ENCODE results near the gene ZBTB37. TPM values are rescaled to one million over a fixed set of nuclear protein-coding genes. Genes with fewer than 3 reads are reported as not detected.

The ZBTB37 gene, protein sequence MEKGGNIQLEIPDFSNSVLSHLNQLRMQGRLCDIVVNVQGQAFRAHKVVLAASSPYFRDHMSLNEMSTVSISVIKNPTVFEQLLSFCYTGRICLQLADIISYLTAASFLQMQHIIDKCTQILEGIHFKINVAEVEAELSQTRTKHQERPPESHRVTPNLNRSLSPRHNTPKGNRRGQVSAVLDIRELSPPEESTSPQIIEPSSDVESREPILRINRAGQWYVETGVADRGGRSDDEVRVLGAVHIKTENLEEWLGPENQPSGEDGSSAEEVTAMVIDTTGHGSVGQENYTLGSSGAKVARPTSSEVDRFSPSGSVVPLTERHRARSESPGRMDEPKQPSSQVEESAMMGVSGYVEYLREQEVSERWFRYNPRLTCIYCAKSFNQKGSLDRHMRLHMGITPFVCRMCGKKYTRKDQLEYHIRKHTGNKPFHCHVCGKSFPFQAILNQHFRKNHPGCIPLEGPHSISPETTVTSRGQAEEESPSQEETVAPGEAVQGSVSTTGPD
- total RNA-seq (ENCODE audit: unreplicated experiment): 11.7 TPM
- long read RNA-seq, partial matches to known transcripts: 0 of 4 reads
- long read RNA-seq, other reads (novel, unspliced or antisense): 4 of 4 reads

- TF ChIP-seq CTCF (IDR thresholded peaks at IDR 0.05; ENCODE audit: partially characterized antibody, unreplicated experiment): no peak
- peak within 1 kb of the TSS; percentile 98 for H3K4me3 Mint-ChIP-seq (ENCODE audit: unreplicated experiment)
- H3K9me3 Mint-ChIP-seq (ENCODE audit: unreplicated experiment): peaks cover 12% of the 10 kb centered on the region
- peak; percentile 87 for DNase-seq
- peaks cover 7% of the 10 kb centered on the region for H3K27me3 Mint-ChIP-seq (ENCODE audit: unreplicated experiment)
- H3K36me3 Mint-ChIP-seq (ENCODE audit: unreplicated experiment): peaks cover 4% of the 10 kb centered on the region
- peak within 1 kb of the TSS; percentile 99 for H3K27ac Mint-ChIP-seq (ENCODE audit: unreplicated experiment)
- peaks cover 18% of the 10 kb centered on the region for H3K4me1 Mint-ChIP-seq (ENCODE audit: low read depth, unreplicated experiment)
Observed at GRCh38 chr1:173868266-173869020, at the start of gene ZBTB37. Gene ZBTB37 (plus strand): TSS chr1:173868380. CDS start chr1:173870226, 1,846 bp downstream.

DNA sequence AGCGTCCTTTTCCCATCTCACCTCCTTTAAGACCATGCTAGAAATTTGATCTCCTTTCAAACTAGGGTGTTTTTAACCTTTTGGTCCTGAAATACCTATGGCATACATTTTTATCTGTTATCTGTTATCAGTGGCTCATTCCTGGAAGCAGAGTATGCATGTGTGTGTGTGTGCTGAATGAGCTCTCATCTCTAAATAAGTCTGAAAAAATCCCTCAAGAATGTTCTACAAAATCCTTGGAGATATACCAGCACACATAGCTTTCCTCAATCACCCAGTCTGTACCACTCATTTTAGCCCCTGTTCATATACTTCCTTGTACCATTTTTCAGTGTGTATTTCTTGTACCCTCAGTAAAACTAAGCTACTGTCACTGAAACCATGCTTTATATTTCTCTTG, 49.7 kb upstream of the ZBTB37 start:
- Mint-ChIP-seq H3K9me3 (ENCODE audit: unreplicated experiment) (peaks cover 5% of the 10 kb centered on the region), H3K27ac (ENCODE audit: unreplicated experiment) (no peak overlapping the region), H3K4me3 (ENCODE audit: unreplicated experiment) (no peak overlapping the region), H3K4me1 (ENCODE audit: low read depth, unreplicated experiment) (peaks cover 11% of the 10 kb centered on the region), H3K27me3 (ENCODE audit: unreplicated experiment) (no peaks in the 10 kb centered on the region), H3K36me3 (ENCODE audit: unreplicated experiment) (no peaks in the 10 kb centered on the region)
- TF ChIP-seq CTCF (IDR thresholded peaks at IDR 0.05; ENCODE audit: partially characterized antibody, unreplicated experiment): no peak
- no peak for DNase-seq

- no peak for DNase-seq
- no peak overlapping the region for H3K4me3 Mint-ChIP-seq (ENCODE audit: unreplicated experiment)
- H3K4me1 Mint-ChIP-seq (ENCODE audit: low read depth, unreplicated experiment): peaks cover 11% of the 10 kb centered on the region
- H3K27ac Mint-ChIP-seq (ENCODE audit: unreplicated experiment): no peak overlapping the region
- peaks cover 8% of the 10 kb centered on the region for H3K27me3 Mint-ChIP-seq (ENCODE audit: unreplicated experiment)
- TF ChIP-seq CTCF (IDR thresholded peaks at IDR 0.05; ENCODE audit: partially characterized antibody, unreplicated experiment): no peak
- no peaks in the 10 kb centered on the region for H3K36me3 Mint-ChIP-seq (ENCODE audit: unreplicated experiment)
- H3K9me3 Mint-ChIP-seq (ENCODE audit: unreplicated experiment): peaks cover 8% of the 10 kb centered on the region
Observed at GRCh38 chr1:173821680-173822079, 46.5 kb upstream of the ZBTB37 start.

DNA sequence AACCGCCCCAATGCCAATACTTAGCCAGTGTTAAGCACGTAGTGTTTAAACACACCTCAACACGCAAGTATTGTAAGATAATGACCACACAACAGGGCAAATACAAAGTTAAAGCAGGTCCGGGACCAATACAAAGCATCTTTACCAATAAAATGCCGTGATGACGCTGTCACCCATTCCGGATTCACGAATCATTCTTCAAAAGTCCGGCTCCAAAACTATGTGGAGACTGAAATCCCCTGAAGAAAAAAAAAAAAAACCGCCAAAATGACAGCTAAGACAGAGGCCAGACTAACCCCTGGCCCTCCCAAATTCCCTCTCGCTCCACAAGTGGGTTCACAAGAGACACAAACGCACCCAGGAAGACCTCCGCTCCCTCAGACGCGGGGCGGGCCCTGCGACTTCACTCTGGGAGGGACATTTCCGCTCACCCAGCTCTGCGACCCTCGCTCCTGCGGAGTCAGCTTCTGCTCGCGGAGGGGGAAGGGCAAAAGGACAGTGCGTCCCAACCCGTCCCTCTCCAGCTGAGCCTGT, 44.3 kb upstream of the ZBTB37 start:
- H3K27me3 Mint-ChIP-seq (ENCODE audit: unreplicated experiment): peaks cover 8% of the 10 kb centered on the region
- H3K27ac Mint-ChIP-seq (ENCODE audit: unreplicated experiment): peak overlapping the region; percentile 97
- H3K36me3 Mint-ChIP-seq (ENCODE audit: unreplicated experiment): no peaks in the 10 kb centered on the region
- H3K4me3 Mint-ChIP-seq (ENCODE audit: unreplicated experiment): peak overlapping the region; percentile 98
- no peak for DNase-seq
- H3K9me3 Mint-ChIP-seq (ENCODE audit: unreplicated experiment): peaks cover 8% of the 10 kb centered on the region
- no peak for TF ChIP-seq CTCF (IDR thresholded peaks at IDR 0.05; ENCODE audit: partially characterized antibody, unreplicated experiment)
- peaks cover 11% of the 10 kb centered on the region for H3K4me1 Mint-ChIP-seq (ENCODE audit: low read depth, unreplicated experiment)
